Superior temporal gyrus (tissue), 1 donor: Measurements from ENCODE around the gene TMCC1.
A peak's percentile ranks its signal among the peaks of the same experiment; 100 is the strongest.

Experiments
- DNase-seq: peaks from one replicate; pipeline ENCODE4 v3.0.0-alpha.2; 2016; ENCODE audit errors: extremely low spot score

The TMCC1 gene

GRCh38 chr3:129610276-129610675 is 283.2 kb downstream of the TMCC1 start:
- DNase-seq: no peak

- DNase-seq: peak; percentile 13
Measured at GRCh38 chr3:129609591-129610182, 283.8 kb downstream of the TMCC1 start.

- DNase-seq: no peak
Measured at GRCh38 chr3:129608936-129609590, 284.4 kb downstream of the TMCC1 start.

GRCh38 chr3:129608087-129608935 is 285.2 kb downstream of the TMCC1 start:
- peak; percentile 66 for DNase-seq

- DNase-seq: no peak
Measured at GRCh38 chr3:129607391-129608068, 286.0 kb downstream of the TMCC1 start.

- peak; percentile 30 for DNase-seq
Measured at GRCh38 chr3:129606636-129607390, 286.7 kb downstream of the TMCC1 start, which contains the start of gene PLXND1. PLXND1 (minus strand) TSS chr3:129606676; CDS start chr3:129606639, 37 bp downstream.

- peak; percentile 11 for DNase-seq
Measured at GRCh38 chr3:129605922-129606635, 287.4 kb downstream of the TMCC1 start.

GRCh38 chr3:129605203-129605921 is 288.1 kb downstream of the TMCC1 start:
- peak; percentile 34 for DNase-seq

GRCh38 chr3:129604767-129605166 is 288.7 kb downstream of the TMCC1 start:
- DNase-seq: no peak

GRCh38 chr3:129603991-129604749 is 289.3 kb downstream of the TMCC1 start:
- DNase-seq: no peak

GRCh38 chr3:129603561-129603942 is 290.0 kb downstream of the TMCC1 start:
- peak; percentile 19 for DNase-seq

- DNase-seq: peak; percentile 21
Measured at GRCh38 chr3:129602730-129603560, 290.6 kb downstream of the TMCC1 start.

GRCh38 chr3:129602309-129602708 is 291.2 kb downstream of the TMCC1 start:
- DNase-seq: no peak

- peak; percentile 17 for DNase-seq
Measured at GRCh38 chr3:129601713-129602112, 291.8 kb downstream of the TMCC1 start.

- DNase-seq: no peak
Measured at GRCh38 chr3:129600348-129600747, 293.2 kb downstream of the TMCC1 start.

GRCh38 chr3:129599607-129600006 is 293.9 kb downstream of the TMCC1 start:
- peak; percentile 28 for DNase-seq

GRCh38 chr3:129599073-129599472 is 294.4 kb downstream of the TMCC1 start:
- DNase-seq: peak; percentile 13

GRCh38 chr3:129598484-129598883 is 295.0 kb downstream of the TMCC1 start:
- DNase-seq: no peak
